Amniotic stem cell (primary cell): Measurements from ENCODE around the gene SELENOO.

Source experiments
- DNase-seq: peaks from one replicate; lab custom pipeline; 2025; lab: John Stamatoyannopoulos, UW

SELENOO gene

GRCh38 chr22:50217543-50218152 is 16.8 kb downstream of the SELENOO start:
- DNase-seq: no peak

GRCh38 chr22:50218153-50218995 is 17.6 kb downstream of the SELENOO start:
- DNase-seq: no peak

- no peak for DNase-seq
Measured at GRCh38 chr22:50218996-50219727, 18.4 kb downstream of the SELENOO start.

- no peak for DNase-seq
Measured at GRCh38 chr22:50219800-50220602, 19.2 kb downstream of the SELENOO start.

GRCh38 chr22:50220603-50221409 is 20.0 kb downstream of the SELENOO start:
- no peak for DNase-seq

GRCh38 chr22:50221410-50222300 is 20.8 kb downstream of the SELENOO start:
- no peak for DNase-seq

GRCh38 chr22:50222508-50222907 is 21.7 kb downstream of the SELENOO start:
- DNase-seq: no peak

GRCh38 chr22:50224071-50224470 is 23.3 kb downstream of the SELENOO start:
- DNase-seq: no peak

GRCh38 chr22:50225200-50225969 is 24.6 kb downstream of the SELENOO start:
- DNase-seq: no peak

GRCh38 chr22:50226063-50226874 is 25.5 kb downstream of the SELENOO start:
- no peak for DNase-seq

GRCh38 chr22:50226875-50227165 is 26.0 kb downstream of the SELENOO start:
- DNase-seq: no peak

GRCh38 chr22:50227579-50228215 is 26.9 kb downstream of the SELENOO start:
- DNase-seq: no peak

GRCh38 chr22:50228366-50228765 is 27.6 kb downstream of the SELENOO start:
- no peak for DNase-seq

GRCh38 chr22:50229370-50229769 is 28.6 kb downstream of the SELENOO start:
- DNase-seq: no peak

GRCh38 chr22:50232481-50233151 is 31.8 kb downstream of the SELENOO start:
- no peak for DNase-seq

- DNase-seq: no peak
Measured at GRCh38 chr22:50233223-50233622, 32.4 kb downstream of the SELENOO start.

GRCh38 chr22:50236731-50237409 is 36.1 kb downstream of the SELENOO start:
- no peak for DNase-seq
